Fibroblast of lung (primary cell): ENCODE measurements around the gene COX17. TPM values are rescaled to one million over a fixed set of nuclear protein-coding genes. Genes with fewer than 3 reads are reported as not detected.

Experiments used
- DNase-seq, 2 donors: peaks; one replicate each; pipeline versions ENCODE4 v3.0.0 to v3.0.0-alpha.2; 2010; ENCODE audit warnings: low read depth in 2 of 2
- H2AFZ ChIP-seq: 2 replicates; pipeline ENCODE4 v1.5.1; 2012; ENCODE audit warnings: low read length, control low read depth, inconsistent platforms
- H3K27ac ChIP-seq: 2 replicates; pipeline ENCODE4 v1.5.1; 2011; ENCODE audit warnings: low read length, control low read depth; ENCODE audit not compliant: insufficient read depth
- H3K27me3 ChIP-seq: 2 replicates; pipeline ENCODE4 v1.5.1; 2011; ENCODE audit warnings: mild to moderate bottlenecking, low read length; ENCODE audit not compliant: control insufficient read depth, insufficient read depth
- H3K36me3 ChIP-seq: 2 replicates; pipeline ENCODE4 v1.5.1; 2011; ENCODE audit warnings: low read length; ENCODE audit not compliant: control insufficient read depth, insufficient read depth
- H3K4me1 ChIP-seq: 2 replicates; pipeline ENCODE4 v1.5.1; 2011; ENCODE audit warnings: low read length; ENCODE audit not compliant: control insufficient read depth, insufficient read depth; ENCODE audit errors: extremely low read depth
- H3K4me2 ChIP-seq: 2 replicates; pipeline ENCODE4 v1.5.1; 2011; ENCODE audit warnings: low read length, control low read depth; ENCODE audit not compliant: insufficient read depth; ENCODE audit errors: extremely low read depth
- H3K4me3 ChIP-seq, 4 experiments: fragments of 200-600 bp in 1 of 4; sonication (generic) in 1 of 4; replicated peaks in 1 of 4; 2 replicates each; pipeline ENCODE4 v1.5.1; 2011 to 2016; ENCODE audit warnings: low read length in 4 of 4, low read depth in 3 of 4, mild to moderate bottlenecking in 3 of 4, control low read depth in 2 of 4, inconsistent platforms in 1 of 4, mixed read lengths in 1 of 4; ENCODE audit not compliant: insufficient read depth in 1 of 4; ENCODE audit errors: control extremely low read depth in 1 of 4
- H3K79me2 ChIP-seq: 2 replicates; pipeline ENCODE4 v1.5.1; 2012; ENCODE audit warnings: mild to moderate bottlenecking, low read length, inconsistent platforms; ENCODE audit not compliant: control insufficient read depth, insufficient read depth
- H3K9ac ChIP-seq: 2 replicates; pipeline ENCODE4 v1.5.1; 2011; ENCODE audit warnings: mild to moderate bottlenecking, low read length, control low read depth; ENCODE audit not compliant: insufficient read depth
- H3K9me3 ChIP-seq: 2 replicates; pipeline ENCODE4 v1.5.1; 2012; ENCODE audit warnings: low read depth, low read length; ENCODE audit not compliant: control insufficient read depth, insufficient read depth
- H4K20me1 ChIP-seq: 2 replicates; pipeline ENCODE4 v1.5.1; 2011; ENCODE audit warnings: low read length; ENCODE audit not compliant: control insufficient read depth, insufficient read depth; ENCODE audit errors: extremely low read depth
- CTCF ChIP-seq, 2 donors: IDR thresholded peaks in 1 of 2; conservative IDR thresholded peaks in 1 of 2; 1 replicate in 1 of 2; 2 replicates in 1 of 2; pipeline ENCODE4 v1.5.1; 2011 to 2012; ENCODE audit warnings: low read length in 2 of 2, control low read depth in 1 of 2, inconsistent platforms in 1 of 2, low read depth in 1 of 2, mild to moderate bottlenecking in 1 of 2
- EZH2 ChIP-seq: IDR thresholded peaks from 2 replicates; pipeline ENCODE4 v1.5.1; 2012; ENCODE audit warnings: low read length, control low read depth, mild to moderate bottlenecking; ENCODE audit errors: missing control alignments
- polyA plus RNA-seq, 2 donors: library from polyadenylated mRNA; depleted of rRNA in 1 of 2; stranded (reverse) in 1 of 2; unstranded in 1 of 2; fragments of >200 nt; gene quantifications; 2 replicates each; pipeline ENCODE4 v1.2.1, GENCODE V29; 2011 to 2012; ENCODE audit warnings: missing spikeins in 1 of 2
- total RNA-seq: library from RNA; depleted of rRNA; stranded (reverse); fragments of >200 nt; gene quantifications from 2 replicates; pipeline ENCODE4 v1.2.1, GENCODE V29; 2014

COX17 gene
- total and polyA plus RNA-seq, 2 donors (not counting 1 experiment from before 2014, with no cell fraction given), result 19.6 to 21.0 TPM

- Histone ChIP-seq H4K20me1 (no peaks in the 10 kb centered on the region), H3K9ac (no peak overlapping the region), H3K27ac (no peak overlapping the region), H3K27me3 (no peaks in the 10 kb centered on the region), H3K4me1 (peaks cover 8% of the 10 kb centered on the region), H3K4me2 (no peak overlapping the region), H2AFZ (no peak overlapping the region), H3K36me3 (no peaks in the 10 kb centered on the region), H3K79me2 (no peaks in the 10 kb centered on the region), H3K9me3 (no peaks in the 10 kb centered on the region), H3K4me3 (no peak overlapping the region)
- TF ChIP-seq CTCF (conservative IDR thresholded peaks at IDR 0.05 in 1 of 2, IDR thresholded peaks at IDR 0.05 in 1 of 2; ENCODE audit: low read depth in 1 of 2, low read length in 2 of 2) (no peak), EZH2 (no peak)
- no peak for DNase-seq
These were observed 32.7 kb downstream of the COX17 start for GRCh38 chr3:119644481-119644880.

GRCh38 chr3:119643528-119643927 is 33.7 kb downstream of the COX17 start:
- Histone ChIP-seq H3K9me3 (no peaks in the 10 kb centered on the region), H3K27ac (peak overlapping the region; percentile 64), H3K4me3 (no peak overlapping the region), H3K79me2 (no peaks in the 10 kb centered on the region), H4K20me1 (no peaks in the 10 kb centered on the region), H3K9ac (no peak overlapping the region), H3K36me3 (no peaks in the 10 kb centered on the region), H3K4me1 (peaks cover 14% of the 10 kb centered on the region), H3K4me2 (peak overlapping the region; percentile 44), H3K27me3 (no peaks in the 10 kb centered on the region), H2AFZ (no peak overlapping the region)
- peak; percentile 66 to 88 for DNase-seq
- TF ChIP-seq EZH2 (no peak), CTCF (conservative IDR thresholded peaks at IDR 0.05 in 1 of 2, IDR thresholded peaks at IDR 0.05 in 1 of 2; ENCODE audit: low read depth in 1 of 2, low read length in 2 of 2) (no peak)

- peak overlapping the region; percentile 64 for H3K27ac ChIP-seq
- H3K4me3 ChIP-seq, result no peak overlapping the region
- no peaks in the 10 kb centered on the region for H3K36me3 ChIP-seq
- no peak overlapping the region for H3K4me2 ChIP-seq
- TF ChIP-seq CTCF (conservative IDR thresholded peaks at IDR 0.05 in 1 of 2, IDR thresholded peaks at IDR 0.05 in 1 of 2; ENCODE audit: low read depth in 1 of 2, low read length in 2 of 2), result no peak
- no peak for TF ChIP-seq EZH2
- DNase-seq, result peak; percentile 45 to 56
- no peaks in the 10 kb centered on the region for H3K79me2 ChIP-seq
- peak overlapping the region; percentile 70 for H2AFZ ChIP-seq
- peaks cover 18% of the 10 kb centered on the region for H3K4me1 ChIP-seq
- H3K9me3 ChIP-seq, result no peaks in the 10 kb centered on the region
- H3K9ac ChIP-seq, result peak overlapping the region; percentile 5
- H3K27me3 ChIP-seq, result no peaks in the 10 kb centered on the region
- no peaks in the 10 kb centered on the region for H4K20me1 ChIP-seq
These were observed 34.3 kb downstream of the COX17 start for GRCh38 chr3:119642746-119643473.
